Bone marrow (tissue), 2 donors: ENCODE results near the gene RAB3D.
"Not testable (repeated sequence)": the region's sequence is repeated elsewhere in the genome, so short reads cannot be mapped to it uniquely, and the experiment has no call there.

ENCODE experiments used
- DNase-seq, 2 donors: peaks; one replicate each; lab custom pipeline; 2025; lab: John Stamatoyannopoulos, UW

RAB3D gene

GRCh38 chr19:11367528-11367927, 28.1 kb upstream of the RAB3D start:
- no peak for DNase-seq

- no peak for DNase-seq
These were observed 26.2 kb upstream of the RAB3D start for GRCh38 chr19:11365557-11366117.

- no peak for DNase-seq
These were observed 25.5 kb upstream of the RAB3D start for GRCh38 chr19:11364935-11365334.

- no peak for DNase-seq
These were observed 24.9 kb upstream of the RAB3D start for GRCh38 chr19:11364296-11364904.

GRCh38 chr19:11363881-11364280, 24.4 kb upstream of the RAB3D start:
- no peak for DNase-seq

- DNase-seq: no peak
These were observed 22.6 kb upstream of the RAB3D start for GRCh38 chr19:11361771-11362731.

GRCh38 chr19:11361037-11361770, 21.7 kb upstream of the RAB3D start:
- DNase-seq: no peak

GRCh38 chr19:11359421-11359820, 20.0 kb upstream of the RAB3D start:
- DNase-seq: no peak

- DNase-seq: no peak
These were observed 17.5 kb upstream of the RAB3D start for GRCh38 chr19:11356676-11357550.

- no peak for DNase-seq
These were observed 16.6 kb upstream of the RAB3D start for GRCh38 chr19:11356074-11356397.

GRCh38 chr19:11355160-11356073, 16.0 kb upstream of the RAB3D start, which contains the start of gene PLPPR2:
Gene PLPPR2, plus strand, starts transcription at chr19:11355432. Its CDS starts 2,242 bp downstream, at chr19:11357674.
- peak; percentile 39 to 82 for DNase-seq

- not testable (repeated sequence) for DNase-seq
These were observed 14.6 kb upstream of the RAB3D start for GRCh38 chr19:11354102-11354501.

GRCh38 chr19:11349171-11349570, 9.7 kb upstream of the RAB3D start:
- DNase-seq: no peak

GRCh38 chr19:11347546-11348039, 8.1 kb upstream of the RAB3D start:
- no peak for DNase-seq

GRCh38 chr19:11346104-11346940, 6.9 kb upstream of the RAB3D start, which contains the start of the genes CCDC159 and TMEM205:
Gene CCDC159, plus strand, starts transcription at chr19:11346519. Its CDS starts 88 bp downstream, at chr19:11346607.
Gene TMEM205, minus strand, starts transcription at chr19:11346268. Its CDS starts 649 bp downstream, at chr19:11345619.
- DNase-seq: peak; percentile 76 to 97

- no peak for DNase-seq
These were observed 5.8 kb upstream of the RAB3D start for GRCh38 chr19:11345122-11345803.

- DNase-seq: no peak
These were observed 3.0 kb upstream of the RAB3D start for GRCh38 chr19:11342429-11342828.

- DNase-seq: not testable (repeated sequence)
These were observed 626 bp upstream of the RAB3D start for GRCh38 chr19:11340099-11340467.
